Stomach (tissue), 4 donors: ENCODE results near the gene RASSF5.

Experiments used
- CTCF ChIP-seq, 7 experiments: fragments of 450-650 bp in 4 of 7; fragments of 200-600 bp in 3 of 7; sonication (generic) in 3 of 7; IDR thresholded peaks; one replicate each; pipeline ENCODE4 v1.5.1; 2016 to 2019; ENCODE audit warnings: antibody characterized with exemption in 7 of 7, control low read depth in 2 of 7, mild to moderate bottlenecking in 1 of 7
- EP300 ChIP-seq: sonication (generic); formaldehyde crosslinking; IDR thresholded peaks from one replicate; pipeline ENCODE4 v1.6.1; 2017; ENCODE audit warnings: antibody characterized with exemption
- POLR2A ChIP-seq, 4 donors: fragments of 450-650 bp; IDR thresholded peaks; one replicate each; pipeline ENCODE4 v1.6.1; 2016; ENCODE audit warnings: antibody characterized with exemption in 4 of 4, control low read depth in 2 of 4, mild to moderate bottlenecking in 1 of 4, moderate library complexity in 1 of 4
- POLR2AphosphoS5 ChIP-seq, 3 donors: sonication (generic); formaldehyde crosslinking; IDR thresholded peaks; one replicate each; pipeline ENCODE4 v1.6.1; 2016; ENCODE audit warnings: antibody characterized with exemption in 3 of 3

GRCh38 chr1:206516728-206516990 is 9.3 kb downstream of the RASSF5 start:
- TF ChIP-seq POLR2A (IDR thresholded peaks at IDR 0.05) (no peak), CTCF (IDR thresholded peaks at IDR 0.05) (no peak), POLR2AphosphoS5 (IDR thresholded peaks at IDR 0.05) (no peak), EP300 (no peak)
